PC-3 (cell line): ENCODE results near the gene CDCA8. TPM values are rescaled to one million over a fixed set of nuclear protein-coding genes. Genes with fewer than 3 reads are reported as not detected.

Experiments
- ATAC-seq: fragments of 200-7000 bp; cut with Tn5 transposase; 2 replicates; pipeline ENCODE4 v1.9.1; 2020; ENCODE audit warnings: mild to moderate bottlenecking, moderate library complexity
- BruUV-seq: library from RNA; stranded (reverse); fragments of 400-500 nt; replicated peaks from 2 replicates; lab custom pipeline; 2021; lab: Mats Ljungman, UMichigan
- CTCF ChIA-PET: fragments of 300-600 bp; sonication (Branson Sonifier 250); formaldehyde crosslinking; loops from one replicate; lab custom pipeline; 2022; ENCODE audit warnings: antibody characterized with exemption; lab: Charles Lee
- POLR2A ChIA-PET: fragments of 300-600 bp; sonication (Branson Sonifier 250); formaldehyde crosslinking; loops from one replicate; lab custom pipeline; 2022; ENCODE audit warnings: antibody characterized with exemption; ENCODE audit not compliant: unreplicated experiment; lab: Charles Lee
- DNase-seq: peaks from one replicate; pipeline ENCODE4 v3.0.0-alpha.2; 2015
- H2AFZ ChIP-seq: fragments of 300-600 bp; sonication (generic); 2 replicates; pipeline ENCODE4 v1.6.0; 2016; ENCODE audit warnings: antibody characterized with exemption, low read length
- H3F3A ChIP-seq: fragments of 300-600 bp; sonication (generic); one replicate; pipeline ENCODE4 v1.6.0; 2017; ENCODE audit warnings: antibody characterized with exemption, low read length, control low read depth, mild to moderate bottlenecking; ENCODE audit not compliant: unreplicated experiment
- H3K27ac ChIP-seq: fragments of 300-600 bp; sonication (generic); 2 replicates; pipeline ENCODE4 v1.5.1; 2016; ENCODE audit warnings: mild to moderate bottlenecking, low read length
- H3K27me3 ChIP-seq: fragments of 300-600 bp; sonication (generic); 2 replicates; pipeline ENCODE4 v1.6.1; 2016; ENCODE audit warnings: low read length, mixed read lengths
- H3K36me3 ChIP-seq: fragments of 300-600 bp; sonication (generic); 2 replicates; pipeline ENCODE4 v1.6.1; 2016; ENCODE audit warnings: low read depth, mixed run types, low read length, mixed read lengths
- H3K4me1 ChIP-seq: fragments of 300-600 bp; sonication (generic); 2 replicates; pipeline ENCODE4 v1.5.1; 2016; ENCODE audit warnings: low read length; ENCODE audit not compliant: insufficient read depth
- H3K4me2 ChIP-seq: fragments of 300-600 bp; sonication (generic); 2 replicates; pipeline ENCODE4 v1.6.0; 2016; ENCODE audit warnings: low read length
- H3K4me3 ChIP-seq: fragments of 300-600 bp; sonication (generic); 2 replicates; pipeline ENCODE4 v1.5.1; 2016; ENCODE audit warnings: mild to moderate bottlenecking, low read length, mixed read lengths
- H3K79me2 ChIP-seq: fragments of 300-600 bp; sonication (generic); 2 replicates; pipeline ENCODE4 v1.6.1; 2017; ENCODE audit warnings: low read length, mixed read lengths
- H3K9ac ChIP-seq: fragments of 300-600 bp; sonication (generic); 2 replicates; pipeline ENCODE4 v1.6.0; 2016; ENCODE audit warnings: mild to moderate bottlenecking, low read length
- H3K9me2 ChIP-seq: fragments of 300-600 bp; sonication (generic); replicated peaks from 2 replicates; pipeline ENCODE4 v1.6.1; 2016; ENCODE audit warnings: mixed run types, low read length, mixed read lengths
- H3K9me3 ChIP-seq: fragments of 300-600 bp; sonication (generic); 2 replicates; pipeline ENCODE4 v1.6.1; 2016; ENCODE audit warnings: low read length, mixed read lengths
- H4K20me1 ChIP-seq: fragments of 300-600 bp; sonication (generic); 2 replicates; pipeline ENCODE4 v1.6.1; 2016; ENCODE audit warnings: low read length, mixed read lengths
- EZH2 ChIP-seq: fragments of 300-600 bp; sonication (generic); IDR thresholded peaks from one replicate; pipeline ENCODE4 v1.6.1; 2017; ENCODE audit warnings: antibody characterized with exemption, mild to moderate bottlenecking, low read length; ENCODE audit not compliant: unreplicated experiment
- EZH2phosphoT487 ChIP-seq: fragments of 300-600 bp; sonication (generic); IDR thresholded peaks from 2 replicates; pipeline ENCODE4 v1.6.1; 2018; ENCODE audit warnings: mild to moderate bottlenecking, antibody characterized with exemption, low read length, borderline replicate concordance
- intact Hi-C: fragments of 100-400 bp; cut with micrococcal nuclease; formaldehyde crosslinking; loops from 2 replicates; pipeline ENCODE4 v1.9.0; 2023
- total RNA-seq: library from RNA; depleted of rRNA; stranded (reverse); fragments of >200 nt; gene quantifications from 2 replicates; pipeline ENCODE4 v1.2.3, GENCODE V29; 2014
- TF ChIP-seq, protein P1 (sequence below): fragments of 300-600 bp; sonication (generic); conservative IDR thresholded peaks from 2 replicates; pipeline ENCODE4 v1.5.1; 2017; ENCODE audit warnings: antibody characterized with exemption, low read depth, mild to moderate bottlenecking, low read length

CDCA8 gene
- total RNA-seq, 1 experiment from 2014 or later, result 31.8 TPM

DNA sequence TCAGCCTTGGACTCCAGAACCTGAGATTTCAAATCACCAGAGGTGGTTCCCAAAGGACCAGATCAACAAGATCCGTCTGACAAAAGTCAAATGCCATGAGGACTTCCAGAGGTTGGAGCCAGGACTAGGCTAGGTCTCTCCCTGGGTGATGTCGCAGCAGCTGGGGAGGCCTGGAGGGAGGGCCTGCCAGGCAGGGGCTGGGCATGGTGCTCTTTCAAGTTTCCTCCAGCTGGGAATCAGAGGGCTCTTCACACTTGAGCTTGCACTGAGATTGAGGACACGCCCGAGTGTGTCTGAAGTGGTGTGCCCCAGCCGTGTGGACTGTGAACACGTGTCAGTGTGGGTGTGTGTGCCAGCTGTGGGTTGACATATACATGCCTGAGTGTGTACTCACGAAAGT, 36.3 kb upstream of the CDCA8 start:
- Histone ChIP-seq H3K4me2 (no peak overlapping the region), H3K4me1 (no peaks in the 10 kb centered on the region), H3K27ac (no peak overlapping the region), H3K4me3 (no peak overlapping the region), H3K9me3 (no peaks in the 10 kb centered on the region), H4K20me1 (no peaks in the 10 kb centered on the region), H3K9ac (no peak overlapping the region), H3K36me3 (no peaks in the 10 kb centered on the region), H3K27me3 (no peaks in the 10 kb centered on the region), H3F3A (no peaks in the 10 kb centered on the region), H3K9me2 (no peaks in the 10 kb centered on the region), H2AFZ (no peak overlapping the region), H3K79me2 (no peaks in the 10 kb centered on the region)
- ChIA-PET POLR2A (no interaction called here), CTCF (no interaction called here)
- ATAC-seq (no peak), DNase-seq (no peak)
- no TSS peak for BruUV-seq
- intact Hi-C loops, result no loop called here
- TF ChIP-seq EZH2phosphoT487 (no peak), EZH2 (no peak)
- TF ChIP-seq, protein P1, sequence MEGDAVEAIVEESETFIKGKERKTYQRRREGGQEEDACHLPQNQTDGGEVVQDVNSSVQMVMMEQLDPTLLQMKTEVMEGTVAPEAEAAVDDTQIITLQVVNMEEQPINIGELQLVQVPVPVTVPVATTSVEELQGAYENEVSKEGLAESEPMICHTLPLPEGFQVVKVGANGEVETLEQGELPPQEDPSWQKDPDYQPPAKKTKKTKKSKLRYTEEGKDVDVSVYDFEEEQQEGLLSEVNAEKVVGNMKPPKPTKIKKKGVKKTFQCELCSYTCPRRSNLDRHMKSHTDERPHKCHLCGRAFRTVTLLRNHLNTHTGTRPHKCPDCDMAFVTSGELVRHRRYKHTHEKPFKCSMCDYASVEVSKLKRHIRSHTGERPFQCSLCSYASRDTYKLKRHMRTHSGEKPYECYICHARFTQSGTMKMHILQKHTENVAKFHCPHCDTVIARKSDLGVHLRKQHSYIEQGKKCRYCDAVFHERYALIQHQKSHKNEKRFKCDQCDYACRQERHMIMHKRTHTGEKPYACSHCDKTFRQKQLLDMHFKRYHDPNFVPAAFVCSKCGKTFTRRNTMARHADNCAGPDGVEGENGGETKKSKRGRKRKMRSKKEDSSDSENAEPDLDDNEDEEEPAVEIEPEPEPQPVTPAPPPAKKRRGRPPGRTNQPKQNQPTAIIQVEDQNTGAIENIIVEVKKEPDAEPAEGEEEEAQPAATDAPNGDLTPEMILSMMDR, result no peak

DNA sequence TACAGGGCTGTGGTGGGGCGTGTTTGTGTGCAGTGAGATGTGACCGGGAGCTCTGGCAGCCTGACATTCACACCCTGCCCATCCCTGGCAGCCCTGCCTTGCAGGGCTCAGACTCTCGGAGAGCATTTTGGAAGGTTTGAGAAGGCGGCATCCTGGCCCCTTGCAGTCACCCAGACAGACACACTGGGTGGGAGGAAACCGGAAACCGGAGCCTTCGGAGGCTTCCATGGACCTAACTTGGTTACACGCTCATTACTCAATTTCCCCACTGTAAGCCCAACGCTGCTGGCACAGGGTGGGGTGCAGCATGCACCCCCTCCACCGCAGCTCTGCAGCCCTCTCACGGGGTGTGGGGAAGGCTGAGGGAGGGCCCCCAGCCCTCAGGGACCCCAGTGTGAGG, 35.4 kb upstream of the CDCA8 start:
- no peak overlapping the region for H2AFZ ChIP-seq
- H4K20me1 ChIP-seq, result no peaks in the 10 kb centered on the region
- no peaks in the 10 kb centered on the region for H3K9me2 ChIP-seq
- TF ChIP-seq, protein P1, result no peak
- TF ChIP-seq EZH2phosphoT487 (no peak), EZH2 (no peak)
- no peak overlapping the region for H3K4me3 ChIP-seq
- ChIA-PET CTCF (no interaction called here), POLR2A (no interaction called here)
- H3F3A ChIP-seq, result no peaks in the 10 kb centered on the region
- H3K27ac ChIP-seq, result no peak overlapping the region
- no peak for ATAC-seq
- no peak overlapping the region for H3K4me2 ChIP-seq
- no peaks in the 10 kb centered on the region for H3K36me3 ChIP-seq
- no peaks in the 10 kb centered on the region for H3K9me3 ChIP-seq
- H3K4me1 ChIP-seq, result no peaks in the 10 kb centered on the region
- no peaks in the 10 kb centered on the region for H3K79me2 ChIP-seq
- H3K27me3 ChIP-seq, result no peaks in the 10 kb centered on the region
- DNase-seq, result no peak
- no peak overlapping the region for H3K9ac ChIP-seq
- BruUV-seq, result no TSS peak
- intact Hi-C loops, result no loop called here

DNA sequence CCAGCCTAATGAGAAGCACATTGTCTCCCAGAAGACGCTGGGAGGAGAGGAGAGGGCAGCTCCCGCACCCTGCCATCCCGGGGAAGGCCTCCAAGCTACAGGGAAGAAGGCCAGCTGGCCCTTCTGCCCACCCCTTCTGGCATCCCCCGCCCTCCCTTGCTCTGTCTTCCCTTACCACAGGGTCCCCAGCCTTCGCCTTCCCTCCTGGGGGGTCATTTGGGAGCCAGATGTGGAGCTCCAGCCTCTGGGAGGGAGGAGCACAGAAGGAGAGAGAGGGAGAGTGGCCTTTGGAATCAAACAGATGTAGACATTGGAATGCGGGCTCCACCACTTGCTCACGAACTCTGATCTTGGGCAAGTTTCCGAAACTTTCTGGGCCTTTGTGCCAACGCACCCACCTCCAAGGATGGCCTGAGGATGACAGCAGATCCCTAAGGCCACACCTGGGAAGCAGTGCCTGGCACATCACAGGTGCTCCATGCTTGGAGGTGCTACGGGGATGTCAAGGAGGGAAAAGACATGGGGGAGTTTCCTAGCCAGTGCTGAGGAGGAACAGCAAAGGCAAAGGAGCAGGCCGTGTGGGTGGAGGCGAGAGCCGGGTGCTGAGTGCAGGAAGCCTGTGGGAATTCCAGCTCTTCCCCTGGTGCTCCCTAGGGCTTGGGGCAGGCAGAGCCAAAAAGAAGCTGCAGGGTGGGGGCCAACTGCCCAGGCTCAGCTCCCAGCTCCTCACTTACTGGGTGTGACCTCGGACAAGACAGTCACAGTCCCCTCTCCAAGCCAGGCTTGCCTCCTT, 34.5 kb upstream of the CDCA8 start:
- no peaks in the 10 kb centered on the region for H3K9me2 ChIP-seq
- no peak overlapping the region for H3K9ac ChIP-seq
- no peaks in the 10 kb centered on the region for H3K36me3 ChIP-seq
- H3K9me3 ChIP-seq, result no peaks in the 10 kb centered on the region
- H3K27me3 ChIP-seq, result no peaks in the 10 kb centered on the region
- no peak overlapping the region for H3K4me2 ChIP-seq
- intact Hi-C loops, result no loop called here
- no peak overlapping the region for H3K27ac ChIP-seq
- no peak for DNase-seq
- no peaks in the 10 kb centered on the region for H3K4me1 ChIP-seq
- no peak overlapping the region for H3K4me3 ChIP-seq
- TF ChIP-seq, protein P1, result no peak
- TF ChIP-seq EZH2phosphoT487, result no peak
- TF ChIP-seq EZH2, result no peak
- H3K79me2 ChIP-seq, result no peaks in the 10 kb centered on the region
- ChIA-PET CTCF (no interaction called here), POLR2A (no interaction called here)
- H2AFZ ChIP-seq, result no peak overlapping the region
- no peaks in the 10 kb centered on the region for H3F3A ChIP-seq
- no peaks in the 10 kb centered on the region for H4K20me1 ChIP-seq
- BruUV-seq, result no TSS peak
- ATAC-seq, result no peak
